ENCODE measurements around the gene COL6A2.

DNA sequence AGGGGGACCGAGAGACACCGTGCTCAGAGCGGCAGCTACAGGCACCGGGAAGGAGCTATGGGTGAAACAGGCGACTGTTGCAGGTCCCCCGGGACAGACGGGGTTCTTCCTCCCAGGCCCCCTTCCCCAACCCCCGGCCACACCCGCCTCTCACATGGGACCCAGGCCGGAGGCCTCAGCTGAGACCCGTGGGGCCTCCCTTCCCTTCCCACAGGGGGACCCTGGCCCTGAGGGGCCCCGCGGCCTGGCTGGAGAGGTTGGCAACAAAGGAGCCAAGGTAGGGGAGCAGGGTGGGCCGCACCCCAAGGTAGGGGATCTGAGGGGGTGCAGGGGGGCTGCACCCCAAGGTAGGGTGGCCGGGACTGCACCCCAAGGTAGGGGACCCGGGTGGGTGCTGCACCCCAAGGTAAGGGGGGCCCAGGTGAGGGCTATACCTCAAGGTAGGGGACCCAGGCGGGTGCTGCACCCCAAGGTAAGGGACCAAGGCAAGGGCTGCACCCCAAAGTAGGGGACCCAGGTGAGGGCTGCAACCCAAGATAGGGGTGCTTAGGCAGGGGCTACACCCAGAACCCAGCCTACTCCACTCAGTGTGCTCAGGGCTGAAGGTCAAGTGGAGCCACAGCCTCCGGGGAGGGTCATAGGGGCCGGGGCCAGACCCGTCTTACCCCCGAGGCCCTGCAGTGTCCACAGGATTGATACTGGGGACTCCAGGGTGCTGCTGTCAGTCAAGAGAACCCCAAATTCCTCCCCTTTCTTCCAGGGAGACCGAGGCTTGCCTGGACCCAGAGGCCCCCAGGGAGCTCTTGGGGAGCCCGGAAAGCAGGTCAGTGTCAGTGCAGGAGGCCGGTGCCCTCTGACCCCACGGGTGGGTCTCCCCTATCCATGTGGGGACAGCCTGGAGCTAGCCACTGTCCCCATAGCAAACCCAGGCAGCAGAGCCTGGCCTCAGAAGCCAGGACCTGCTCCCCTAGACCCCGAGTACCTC is 22.7 kb downstream of the COL6A2 start:
- no peak for TF ChIP-seq FOXK2 (IDR thresholded peaks at IDR 0.05)
- no peak for TF ChIP-seq SP1 (IDR thresholded peaks at IDR 0.05)

Measured in HEK293T (cell line).